Natural killer cell treated with Interleukin-12 subunit alpha and Interleukin-12 subunit beta and Interleukin-15 and Interleukin-18, amount 100 ng/mL, for 72 hours (primary cell): ENCODE measurements around the gene SELENOV. TPM values are rescaled to one million over a fixed set of nuclear protein-coding genes. Genes with fewer than 3 reads are reported as not detected.
A peak's percentile ranks its signal among the peaks of the same experiment; 100 is the strongest.

Source experiments
- ATAC-seq, 2 donors: fragments of 150-1000 bp; cut with Tn5 transposase in 1 of 2; sonication (Bioruptor Pico), chemical (Tn5 transposase) in 1 of 2; 2 replicates each; pipeline ENCODE4 v1.10.0; 2021
- DNase-seq: peaks from one replicate; pipeline ENCODE4 v3.0.0; 2022; ENCODE audit warnings: low spot score
- H3K27ac Mint-ChIP-seq, 2 donors: 1 replicate in 1 of 2; 2 replicates in 1 of 2; pipeline ENCODE4 v1.8.0; 2022; ENCODE audit warnings: mixed read lengths in 2 of 2, mild to moderate bottlenecking in 1 of 2, moderate library complexity in 1 of 2
- H3K27me3 Mint-ChIP-seq, 2 donors: 1 replicate in 1 of 2; 2 replicates in 1 of 2; pipeline ENCODE4 v1.8.0; 2022; ENCODE audit warnings: mixed read lengths in 2 of 2
- H3K36me3 Mint-ChIP-seq: one replicate; pipeline ENCODE4 v1.8.0; 2022; ENCODE audit warnings: mixed read lengths
- H3K4me1 Mint-ChIP-seq, 2 donors: 1 replicate in 1 of 2; 2 replicates in 1 of 2; pipeline ENCODE4 v1.8.0; 2022; ENCODE audit warnings: low read depth in 2 of 2, mixed read lengths in 2 of 2, mild to moderate bottlenecking in 1 of 2
- H3K4me3 Mint-ChIP-seq: one replicate; pipeline ENCODE4 v1.8.0; 2022; ENCODE audit warnings: mixed read lengths
- H3K9me3 Mint-ChIP-seq: 2 replicates; pipeline ENCODE4 v1.8.0; 2022; ENCODE audit warnings: mixed read lengths
- total RNA-seq, 2 donors: library from RNA; stranded (reverse); gene quantifications; one replicate each; pipeline ENCODE4 v1.2.3, GENCODE V29; 2022

SELENOV gene
- total RNA-seq, 2 donors from 2014 or later: not detected

- ATAC-seq: no peak
- H3K4me1 Mint-ChIP-seq: peaks cover 23% of the 10 kb centered on the region in 2 donors
- no peak for DNase-seq
- peak overlapping the region; percentile 76 to 95 for H3K27ac Mint-ChIP-seq
- peak overlapping the region; percentile 92 for H3K4me3 Mint-ChIP-seq
- H3K27me3 Mint-ChIP-seq: no peaks in the 10 kb centered on the region
- H3K9me3 Mint-ChIP-seq: no peaks in the 10 kb centered on the region
- H3K36me3 Mint-ChIP-seq: no peaks in the 10 kb centered on the region
Measured at GRCh38 chr19:39479916-39480315, 35.0 kb upstream of the SELENOV start.

DNA sequence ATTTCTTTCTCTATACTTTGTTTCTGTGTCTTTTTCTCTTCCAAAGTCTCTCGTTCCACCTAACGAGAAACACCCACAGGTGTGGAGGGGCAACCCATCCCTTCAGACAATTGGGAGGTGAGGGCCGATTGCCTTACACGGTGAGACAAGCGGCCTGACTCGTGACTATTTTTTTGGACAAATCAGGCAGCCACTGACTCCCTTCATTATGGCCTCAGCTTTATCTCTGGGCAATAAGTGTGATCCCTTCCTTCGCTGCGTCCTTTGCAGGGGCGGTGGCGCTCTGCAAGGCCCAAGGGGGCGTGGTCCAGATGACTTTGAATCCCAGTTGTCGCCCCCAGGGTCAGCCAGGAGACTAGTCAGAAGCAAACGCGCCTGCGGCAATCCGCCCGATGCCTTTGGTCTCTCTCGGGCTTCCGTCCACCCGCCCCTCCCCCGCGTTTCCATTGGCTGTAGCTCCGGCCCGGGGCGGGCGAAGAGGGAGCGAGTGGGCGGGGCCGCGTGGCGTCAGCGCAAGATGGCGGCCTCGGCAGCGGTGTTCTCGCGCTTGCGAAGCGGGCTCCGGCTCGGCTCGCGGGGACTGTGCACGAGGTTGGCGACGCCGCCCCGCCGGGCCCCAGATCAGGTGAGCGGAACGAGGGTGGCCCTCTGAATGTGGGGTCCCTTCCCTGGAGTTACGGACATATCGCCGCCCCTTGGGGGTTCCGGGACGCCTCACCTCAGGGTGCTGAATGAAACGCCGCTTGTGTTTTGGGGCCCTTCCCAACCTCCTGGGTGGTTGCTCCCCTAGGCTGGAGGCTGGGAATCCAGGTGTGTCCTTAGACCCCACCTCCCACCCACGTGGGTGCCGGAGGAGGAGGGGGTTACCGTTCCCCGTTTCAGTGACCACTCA, 34.4 kb upstream of the SELENOV start, which contains the start of gene TIMM50:
Gene TIMM50 (plus strand): TSS at position 502 of the 892 bp plus-strand sequence. CDS start 16 bp downstream, at position 518.
- Mint-ChIP-seq H3K4me3 (peak within 1 kb of the TSS; percentile 92), H3K27me3 (no peaks in the 10 kb centered on the region), H3K9me3 (no peaks in the 10 kb centered on the region), H3K36me3 (no peaks in the 10 kb centered on the region), H3K27ac (peak within 1 kb of the TSS; percentile 76 to 95), H3K4me1 (peaks cover 23% of the 10 kb centered on the region in 2 donors)
- DNase-seq (peak; percentile 98), ATAC-seq (peak; percentile 98 to 99)

- Mint-ChIP-seq H3K4me1 (peaks cover 23% of the 10 kb centered on the region in 2 donors), H3K36me3 (no peaks in the 10 kb centered on the region), H3K9me3 (no peaks in the 10 kb centered on the region), H3K4me3 (peak overlapping the region; percentile 92), H3K27me3 (no peaks in the 10 kb centered on the region), H3K27ac (peak overlapping the region; percentile 76 to 95)
- DNase-seq (no peak), ATAC-seq (no peak)
Measured at GRCh38 chr19:39481229-39481545, 33.8 kb upstream of the SELENOV start.

- ATAC-seq: no peak
- H3K36me3 Mint-ChIP-seq: peaks cover 1% of the 10 kb centered on the region
- H3K27ac Mint-ChIP-seq: peak overlapping the region; percentile 76 to 95
- peaks cover 23 to 24% of the 10 kb centered on the region in 2 donors for H3K4me1 Mint-ChIP-seq
- no peaks in the 10 kb centered on the region for H3K27me3 Mint-ChIP-seq
- H3K4me3 Mint-ChIP-seq: peak overlapping the region; percentile 92
- DNase-seq: no peak
- no peaks in the 10 kb centered on the region for H3K9me3 Mint-ChIP-seq
Measured at GRCh38 chr19:39481676-39482075, 33.3 kb upstream of the SELENOV start.

- no peak for DNase-seq
- Mint-ChIP-seq H3K27ac (no peak overlapping the region), H3K27me3 (no peaks in the 10 kb centered on the region), H3K36me3 (peaks cover 9% of the 10 kb centered on the region), H3K4me1 (peaks cover 23 to 27% of the 10 kb centered on the region in 2 donors), H3K4me3 (peak overlapping the region; percentile 12), H3K9me3 (no peaks in the 10 kb centered on the region)
- ATAC-seq: no peak
Measured at GRCh38 chr19:39483141-39483540, 31.8 kb upstream of the SELENOV start.

DNA sequence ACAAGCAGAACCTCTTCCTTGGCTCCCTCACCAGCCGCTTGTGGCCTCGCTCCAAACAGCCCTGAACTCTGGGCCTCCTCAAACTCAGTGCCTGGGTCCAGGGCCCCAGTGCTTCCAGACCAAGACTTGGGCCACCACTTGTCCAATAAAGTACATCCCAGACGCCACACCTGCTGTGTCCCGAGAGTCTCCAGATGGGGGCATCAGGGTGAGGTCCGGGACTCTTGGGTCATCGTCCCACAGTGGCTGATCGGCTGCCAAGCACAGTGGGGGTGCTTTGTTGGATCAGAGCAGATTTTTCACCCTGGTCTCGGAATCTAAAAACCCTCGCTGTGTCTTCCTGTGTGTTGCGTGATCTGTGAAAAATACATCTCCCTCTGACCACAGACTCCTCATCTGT, 25.2 kb upstream of the SELENOV start:
- no peak for DNase-seq
- no peaks in the 10 kb centered on the region for H3K9me3 Mint-ChIP-seq
- no peak overlapping the region for H3K4me3 Mint-ChIP-seq
- H3K27me3 Mint-ChIP-seq: no peaks in the 10 kb centered on the region
- ATAC-seq: no peak
- H3K36me3 Mint-ChIP-seq: peaks cover 14% of the 10 kb centered on the region
- H3K27ac Mint-ChIP-seq: no peak overlapping the region
- H3K4me1 Mint-ChIP-seq: peaks cover 0 to 4% of the 10 kb centered on the region in 2 donors

DNA sequence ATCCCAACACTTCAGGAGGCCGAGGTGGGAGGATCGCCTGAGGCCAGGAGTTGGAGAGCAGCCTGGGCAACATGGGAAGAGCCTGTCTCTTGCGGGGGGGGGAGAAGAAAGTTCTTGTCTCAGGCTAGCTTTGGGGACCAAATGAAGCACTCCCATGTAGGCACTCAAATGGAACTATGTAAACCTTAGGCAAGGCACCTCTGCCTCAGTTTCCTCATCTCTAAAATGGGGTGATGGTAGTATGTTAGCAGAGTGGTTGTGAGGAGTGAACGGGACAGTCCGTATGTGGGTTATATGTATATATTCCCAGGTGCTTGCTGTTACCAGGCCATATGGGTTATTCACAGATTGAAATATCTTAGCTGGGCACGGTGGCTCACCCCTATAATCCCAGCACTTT, 22.7 kb upstream of the SELENOV start:
- no peak for ATAC-seq
- no peak overlapping the region for H3K27ac Mint-ChIP-seq
- H3K9me3 Mint-ChIP-seq: no peaks in the 10 kb centered on the region
- H3K4me3 Mint-ChIP-seq: no peak overlapping the region
- no peak for DNase-seq
- no peaks in the 10 kb centered on the region for H3K4me1 Mint-ChIP-seq
- H3K27me3 Mint-ChIP-seq: peaks cover 8 to 13% of the 10 kb centered on the region in 2 donors
- H3K36me3 Mint-ChIP-seq: peaks cover 8% of the 10 kb centered on the region

- Mint-ChIP-seq H3K36me3 (peaks cover 8% of the 10 kb centered on the region), H3K4me3 (no peak overlapping the region), H3K9me3 (no peaks in the 10 kb centered on the region), H3K27me3 (peaks cover 8 to 13% of the 10 kb centered on the region in 2 donors), H3K4me1 (no peaks in the 10 kb centered on the region), H3K27ac (no peak overlapping the region)
- ATAC-seq: no peak
- DNase-seq: no peak
Measured at GRCh38 chr19:39492788-39493187, 22.2 kb upstream of the SELENOV start.

DNA sequence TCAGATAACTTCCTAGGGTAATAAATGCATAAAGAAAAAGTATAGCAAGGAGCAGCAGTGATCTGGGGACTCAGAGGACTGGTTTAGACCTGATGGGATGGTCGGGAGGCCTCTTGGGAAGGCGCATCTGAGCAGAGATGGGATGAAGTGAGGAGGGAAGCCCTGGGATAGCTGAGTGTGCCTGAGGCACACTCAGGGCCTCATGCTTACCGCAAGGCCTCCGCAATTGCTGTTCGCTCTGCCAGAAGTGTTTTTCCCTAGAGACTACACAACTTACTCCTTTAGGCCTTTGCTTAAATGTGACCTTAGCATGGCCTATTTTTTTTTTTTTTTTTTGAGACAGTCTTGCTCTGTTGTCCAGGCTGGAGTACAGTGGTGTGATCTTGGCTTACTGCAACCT, 20.3 kb upstream of the SELENOV start:
- DNase-seq: no peak
- Mint-ChIP-seq H3K36me3 (no peaks in the 10 kb centered on the region), H3K9me3 (no peaks in the 10 kb centered on the region), H3K27me3 (peaks cover 19 to 28% of the 10 kb centered on the region in 2 donors), H3K4me1 (peaks cover 11 to 12% of the 10 kb centered on the region in 2 donors), H3K4me3 (no peak overlapping the region), H3K27ac (no peak overlapping the region)
- ATAC-seq: no peak

GRCh38 chr19:39496063-39496462, 18.9 kb upstream of the SELENOV start:
- Mint-ChIP-seq H3K4me1 (peaks cover 14 to 15% of the 10 kb centered on the region in 2 donors), H3K36me3 (no peaks in the 10 kb centered on the region), H3K27me3 (peaks cover 28 to 41% of the 10 kb centered on the region in 2 donors), H3K27ac (no peak overlapping the region), H3K9me3 (no peaks in the 10 kb centered on the region), H3K4me3 (no peak overlapping the region)
- DNase-seq: no peak
- ATAC-seq: no peak

DNA sequence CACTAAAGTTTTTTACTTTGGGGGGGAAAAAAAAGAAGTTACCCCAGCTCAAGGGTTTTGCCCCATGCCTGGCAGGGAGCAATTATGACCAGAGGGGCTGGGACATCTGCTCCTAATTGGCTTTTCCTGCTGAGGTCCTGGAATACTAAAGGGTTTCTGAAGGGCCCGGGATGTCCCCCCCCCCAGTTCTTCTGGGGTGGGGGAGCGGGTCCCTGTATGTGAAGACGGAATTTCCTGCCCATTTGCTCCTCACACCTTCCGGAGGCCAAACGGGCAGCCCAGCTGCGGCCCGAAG, 17.3 kb upstream of the SELENOV start:
- H3K9me3 Mint-ChIP-seq: no peaks in the 10 kb centered on the region
- DNase-seq: no peak
- no peaks in the 10 kb centered on the region for H3K36me3 Mint-ChIP-seq
- H3K4me1 Mint-ChIP-seq: peaks cover 14 to 15% of the 10 kb centered on the region in 2 donors
- no peak overlapping the region for H3K27ac Mint-ChIP-seq
- no peak for ATAC-seq
- H3K4me3 Mint-ChIP-seq: no peak overlapping the region
- peaks cover 30 to 41% of the 10 kb centered on the region in 2 donors for H3K27me3 Mint-ChIP-seq

DNA sequence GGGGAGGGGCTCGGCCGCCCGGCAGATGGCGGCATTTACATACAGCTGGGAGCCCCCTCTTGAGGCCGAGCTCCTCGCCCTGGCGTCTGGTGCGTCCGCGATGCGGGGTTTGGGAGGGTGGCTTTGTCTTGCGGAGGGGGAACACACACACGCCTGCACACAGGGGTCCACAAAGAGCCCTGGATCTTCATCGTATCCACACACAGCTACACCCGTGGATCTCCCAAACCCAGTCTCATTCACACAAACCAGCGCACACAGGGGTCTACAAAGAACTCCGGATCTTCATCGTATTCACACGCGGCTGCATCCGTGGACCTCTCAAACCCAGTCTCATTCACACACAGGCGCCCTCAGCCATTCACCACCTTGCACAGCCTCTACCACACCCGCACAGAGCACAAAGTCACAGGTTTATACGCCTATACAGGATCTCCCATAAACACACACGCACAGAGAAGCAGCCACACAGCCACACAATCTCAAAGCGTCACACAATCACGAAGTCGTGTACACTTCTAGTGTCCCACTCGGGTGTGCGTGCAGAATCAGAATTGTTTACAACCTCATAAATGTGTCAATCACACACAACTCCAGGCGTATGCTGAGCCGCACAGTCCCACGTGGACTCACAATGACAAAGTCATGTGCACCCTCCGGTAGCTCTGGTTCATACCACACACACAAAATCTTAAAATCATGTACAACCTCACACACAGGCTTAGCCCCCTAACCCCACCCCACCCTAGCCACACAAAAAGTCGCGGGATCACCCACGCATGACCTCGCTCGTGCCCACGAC, 16.7 kb upstream of the SELENOV start:
- peak overlapping the region; percentile 67 for H3K4me3 Mint-ChIP-seq
- DNase-seq: no peak
- H3K9me3 Mint-ChIP-seq: no peaks in the 10 kb centered on the region
- H3K27ac Mint-ChIP-seq: no peak overlapping the region
- ATAC-seq: peak; percentile 22 to 46
- H3K27me3 Mint-ChIP-seq: peaks cover 32 to 41% of the 10 kb centered on the region in 2 donors
- H3K36me3 Mint-ChIP-seq: no peaks in the 10 kb centered on the region
- H3K4me1 Mint-ChIP-seq: peaks cover 16 to 18% of the 10 kb centered on the region in 2 donors

DNA sequence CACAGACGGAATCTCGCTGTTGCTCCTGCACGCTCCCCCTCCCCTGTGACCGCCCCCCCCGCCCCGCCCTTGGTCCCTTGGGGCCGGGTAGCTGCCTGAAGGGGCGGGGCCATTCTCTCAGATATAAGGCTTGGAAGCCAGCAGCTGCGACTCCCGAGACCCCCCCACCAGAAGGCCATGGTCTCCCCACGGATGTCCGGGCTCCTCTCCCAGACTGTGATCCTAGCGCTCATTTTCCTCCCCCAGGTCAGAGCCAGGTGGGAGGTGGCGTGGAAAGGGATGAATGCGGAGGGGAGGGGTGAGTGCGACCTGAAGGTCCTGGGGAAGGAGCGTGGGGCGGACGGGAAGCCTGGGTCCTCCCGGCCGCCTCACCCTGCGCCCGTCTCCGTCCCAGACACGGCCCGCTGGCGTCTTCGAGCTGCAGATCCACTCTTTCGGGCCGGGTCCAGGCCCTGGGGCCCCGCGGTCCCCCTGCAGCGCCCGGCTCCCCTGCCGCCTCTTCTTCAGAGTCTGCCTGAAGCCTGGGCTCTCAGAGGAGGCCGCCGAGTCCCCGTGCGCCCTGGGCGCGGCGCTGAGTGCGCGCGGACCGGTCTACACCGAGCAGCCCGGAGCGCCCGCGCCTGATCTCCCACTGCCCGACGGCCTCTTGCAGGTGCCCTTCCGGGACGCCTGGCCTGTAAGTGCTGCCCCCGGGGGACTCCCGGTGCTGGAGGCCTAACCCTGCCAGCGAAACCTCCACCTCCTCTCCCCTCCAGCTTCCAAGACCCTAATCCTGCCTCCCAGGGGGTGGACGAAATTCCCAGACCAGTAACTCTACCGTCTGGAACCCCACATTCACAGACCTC, 15.9 kb upstream of the SELENOV start, which contains the start of gene DLL3:
Gene DLL3 (plus strand): TSS at position 150 of the 845 bp plus-strand sequence. CDS start 28 bp downstream, at position 178.
- Mint-ChIP-seq H3K27me3 (peaks cover 39 to 46% of the 10 kb centered on the region in 2 donors), H3K9me3 (no peaks in the 10 kb centered on the region), H3K36me3 (no peaks in the 10 kb centered on the region), H3K4me3 (peak within 1 kb of the TSS; percentile 67), H3K27ac (no peak within 1 kb of the TSS), H3K4me1 (peaks cover 24 to 25% of the 10 kb centered on the region in 2 donors)
- no peak for ATAC-seq
- no peak for DNase-seq
